GM21367 (cell line): ENCODE results near the gene BAAT.

Source experiments
- ATAC-seq: cut with Tn5 transposase; IDR thresholded peaks from one replicate; pipeline ENCODE4 v1.9.1; 2021; ENCODE audit not compliant: unreplicated experiment

BAAT gene

GRCh38 chr9:101324245-101324804, 60.5 kb downstream of the BAAT start:
- no peak for ATAC-seq

- ATAC-seq = no peak
These were observed 61.7 kb downstream of the BAAT start for GRCh38 chr9:101323129-101323528.

GRCh38 chr9:101317735-101318134, 67.1 kb downstream of the BAAT start:
- no peak for ATAC-seq

GRCh38 chr9:101315112-101315450, 69.7 kb downstream of the BAAT start:
- ATAC-seq = no peak

- no peak for ATAC-seq
These were observed 72.1 kb downstream of the BAAT start for GRCh38 chr9:101312661-101313060.

- peak; percentile 95 for ATAC-seq
These were observed 72.9 kb downstream of the BAAT start for GRCh38 chr9:101311758-101312420.

- no peak for ATAC-seq
These were observed 73.6 kb downstream of the BAAT start for GRCh38 chr9:101311191-101311590.
